GM21723 (cell line): ENCODE results near the gene SDHD.

Experiments
- ATAC-seq: cut with Tn5 transposase; IDR thresholded peaks from one replicate; pipeline ENCODE4 v1.9.1; 2021; ENCODE audit warnings: mild to moderate bottlenecking, moderate library complexity; ENCODE audit not compliant: unreplicated experiment

The SDHD gene

GRCh38 chr11:112100462-112100861, 13.8 kb downstream of the SDHD start:
- ATAC-seq: no peak

- ATAC-seq: no peak
These were observed 16.8 kb downstream of the SDHD start for GRCh38 chr11:112103446-112103845.

- ATAC-seq: no peak
These were observed 19.4 kb downstream of the SDHD start for GRCh38 chr11:112106070-112106469.

GRCh38 chr11:112113539-112114457, 27.1 kb downstream of the SDHD start:
- ATAC-seq: no peak

GRCh38 chr11:112114460-112114859, 27.8 kb downstream of the SDHD start:
- no peak for ATAC-seq

- ATAC-seq: no peak
These were observed 28.7 kb downstream of the SDHD start for GRCh38 chr11:112115386-112115785.

GRCh38 chr11:112118176-112118575, 31.5 kb downstream of the SDHD start:
- ATAC-seq: no peak

- no peak for ATAC-seq
These were observed 35.4 kb downstream of the SDHD start for GRCh38 chr11:112121981-112122615.

GRCh38 chr11:112123129-112123528, 36.5 kb downstream of the SDHD start:
- ATAC-seq: no peak

GRCh38 chr11:112127056-112127455, 40.4 kb downstream of the SDHD start:
- no peak for ATAC-seq

GRCh38 chr11:112128483-112129121, 41.9 kb downstream of the SDHD start:
- ATAC-seq: no peak

- no peak for ATAC-seq
These were observed 43.0 kb downstream of the SDHD start for GRCh38 chr11:112129656-112130055.

GRCh38 chr11:112132737-112133136, 46.1 kb downstream of the SDHD start:
- ATAC-seq: no peak

- no peak for ATAC-seq
These were observed 47.8 kb downstream of the SDHD start for GRCh38 chr11:112134473-112134872.

GRCh38 chr11:112143597-112143996, 56.9 kb downstream of the SDHD start:
- ATAC-seq: no peak
